Activated T-cell treated with anti-CD3 and anti-CD28 coated beads, Interleukin-2, amount 50 U/mL, for 1 hour (primary cell): ENCODE results near the gene GRIFIN.

Source experiments
- DNase-seq: peaks from one replicate; pipeline ENCODE4 v3.0.0-alpha.2; 2020

The GRIFIN gene

GRCh38 chr7:2512179-2512661, 36.0 kb upstream of the GRIFIN start:
- peak; percentile 39 for DNase-seq

DNA sequence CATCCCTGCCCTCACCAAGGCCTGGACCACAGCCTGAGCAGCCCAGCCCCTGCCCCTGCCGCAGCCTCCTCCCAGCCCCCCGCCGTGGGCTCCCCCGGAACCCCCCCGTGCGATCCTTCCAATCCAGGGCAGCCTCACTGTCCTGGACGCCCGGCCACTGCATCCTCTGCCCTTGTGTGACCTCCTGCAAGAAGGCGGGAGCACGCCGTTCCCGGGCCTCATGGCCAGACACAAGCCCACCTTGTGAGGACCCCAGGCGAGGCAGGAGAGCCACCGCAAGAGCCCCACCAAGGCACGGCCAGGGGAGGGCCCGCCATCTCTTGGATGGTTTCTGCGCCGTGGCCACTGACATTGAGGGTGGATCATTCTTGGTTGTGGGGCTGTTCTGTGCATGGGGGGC, 35.6 kb upstream of the GRIFIN start:
- no peak for DNase-seq

GRCh38 chr7:2510909-2511768, 34.9 kb upstream of the GRIFIN start:
- DNase-seq = peak; percentile 66

GRCh38 chr7:2510130-2510776, 34.1 kb upstream of the GRIFIN start:
- DNase-seq = no peak

GRCh38 chr7:2509298-2509906, 33.2 kb upstream of the GRIFIN start:
- peak; percentile 32 for DNase-seq

DNA sequence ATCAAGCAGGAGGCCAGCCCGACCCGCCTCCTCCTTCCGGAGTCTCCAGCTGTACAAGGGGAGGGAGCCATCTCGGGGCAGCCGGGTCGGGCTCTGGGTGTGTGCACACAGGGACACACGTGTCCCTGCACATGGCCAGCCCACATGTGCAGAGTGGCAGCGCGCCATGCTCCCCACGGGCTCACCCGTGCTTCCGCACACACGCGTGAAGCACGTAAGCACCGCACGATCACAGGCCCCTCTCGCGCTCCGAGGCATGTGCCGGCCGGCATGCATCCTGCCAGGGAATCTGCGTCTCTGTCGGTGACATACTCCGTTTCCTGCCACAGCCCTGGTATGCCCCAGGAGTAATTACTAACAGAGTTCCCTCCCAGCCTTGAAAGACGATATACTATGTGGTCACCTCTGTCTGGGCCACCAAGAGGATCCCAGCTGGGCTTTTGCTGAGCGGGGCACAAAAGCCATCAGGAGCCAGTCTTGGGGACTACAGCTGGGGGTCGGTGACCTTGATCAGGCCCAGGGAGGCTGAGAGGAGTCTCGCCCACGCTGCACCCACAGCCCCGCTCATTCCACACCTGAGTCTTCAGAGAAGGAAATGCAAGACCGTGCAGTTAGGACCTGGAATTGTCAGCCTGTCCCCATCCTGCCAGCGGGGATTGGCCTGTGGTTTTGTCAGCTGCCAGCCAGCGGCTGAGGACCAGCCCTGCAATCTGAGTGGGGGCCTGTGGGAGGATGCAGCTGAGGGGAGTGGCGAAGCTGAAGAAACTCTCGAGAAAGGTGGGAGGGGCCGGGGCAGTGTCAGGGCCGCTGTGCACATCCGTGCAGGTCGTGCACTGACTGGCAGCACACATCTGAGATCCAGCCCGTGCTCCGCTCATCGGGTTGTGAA, 32.4 kb upstream of the GRIFIN start:
- DNase-seq = peak; percentile 75

- DNase-seq = no peak
These were observed 31.7 kb upstream of the GRIFIN start for GRCh38 chr7:2507917-2508306.

- no peak for DNase-seq
These were observed 31.2 kb upstream of the GRIFIN start for GRCh38 chr7:2507208-2507916.

DNA sequence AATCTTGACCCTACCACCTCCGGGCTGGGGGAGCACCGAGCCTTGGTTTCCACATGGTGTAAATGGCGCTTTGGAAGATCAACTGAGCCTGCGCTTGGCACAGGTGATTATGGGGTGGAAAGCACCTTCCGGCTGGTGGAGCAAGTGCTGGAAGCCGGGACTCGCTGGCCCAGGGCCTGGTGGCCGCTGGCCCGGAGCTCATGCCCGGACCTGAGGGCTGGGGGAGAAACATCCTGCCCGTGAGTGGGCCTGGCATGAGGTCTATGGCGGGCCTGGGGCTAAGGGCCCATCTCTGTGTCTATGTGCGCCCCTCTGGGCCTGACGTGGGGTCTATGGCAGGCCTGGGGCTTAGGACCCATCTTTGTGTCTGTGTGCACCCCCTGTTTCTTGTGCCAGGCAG, 29.2 kb upstream of the GRIFIN start:
- DNase-seq = no peak

GRCh38 chr7:2504889-2505375, 28.7 kb upstream of the GRIFIN start:
- DNase-seq = no peak

DNA sequence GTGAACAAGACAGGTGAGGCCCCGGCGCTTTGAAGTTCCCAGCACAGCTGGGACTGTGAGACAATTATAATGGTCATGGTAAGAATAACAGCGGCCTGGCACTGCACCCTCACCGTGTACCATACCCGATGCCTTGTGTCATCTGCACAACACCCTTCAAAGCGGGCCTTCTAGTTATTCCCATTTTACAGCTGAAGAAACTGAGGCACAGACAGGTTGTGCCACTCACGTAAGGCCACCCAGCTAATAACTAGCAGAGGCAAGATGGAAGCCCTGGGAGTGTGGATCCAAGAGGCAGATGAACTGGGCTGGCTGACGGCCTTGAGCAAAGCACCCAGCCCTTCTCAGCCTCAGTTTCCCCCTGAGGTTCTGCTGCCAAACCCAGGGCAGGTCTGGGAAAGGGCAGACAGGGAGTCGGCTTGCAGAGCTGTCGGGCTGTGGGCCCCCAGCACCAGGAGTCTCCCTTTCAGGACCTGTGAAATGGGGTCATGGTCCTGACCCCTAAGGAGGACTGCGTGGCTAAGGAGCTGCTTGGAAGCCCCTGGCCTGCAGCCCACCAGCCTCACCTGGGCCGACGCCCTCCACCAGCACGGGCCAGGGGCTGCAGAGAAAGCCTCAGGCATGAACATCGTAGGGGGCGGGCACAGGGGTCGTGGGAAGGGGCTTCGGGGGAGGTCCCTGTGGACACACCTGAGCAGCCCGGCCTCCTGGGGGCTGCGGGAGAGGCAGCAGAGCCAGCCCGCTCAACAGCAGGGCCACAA, 28.1 kb upstream of the GRIFIN start:
- no peak for DNase-seq

GRCh38 chr7:2503056-2503941, 27.1 kb upstream of the GRIFIN start:
- DNase-seq = no peak

DNA sequence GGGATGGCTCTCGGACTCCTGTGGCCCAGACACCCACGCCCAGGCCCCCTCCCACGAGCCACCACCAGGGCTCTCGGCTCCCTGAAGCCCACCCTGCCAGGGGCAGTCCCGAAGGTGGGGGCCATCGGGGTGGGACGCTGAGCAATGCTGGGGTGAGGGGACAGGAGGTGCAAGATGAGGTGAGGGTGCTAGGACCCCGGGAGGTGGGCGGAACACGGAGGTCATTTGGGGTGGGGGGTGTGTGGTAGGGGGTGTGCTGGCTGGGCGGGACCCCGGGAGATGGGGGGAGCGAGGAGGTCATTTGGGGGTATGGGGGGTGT, 26.4 kb upstream of the GRIFIN start:
- DNase-seq = no peak

DNA sequence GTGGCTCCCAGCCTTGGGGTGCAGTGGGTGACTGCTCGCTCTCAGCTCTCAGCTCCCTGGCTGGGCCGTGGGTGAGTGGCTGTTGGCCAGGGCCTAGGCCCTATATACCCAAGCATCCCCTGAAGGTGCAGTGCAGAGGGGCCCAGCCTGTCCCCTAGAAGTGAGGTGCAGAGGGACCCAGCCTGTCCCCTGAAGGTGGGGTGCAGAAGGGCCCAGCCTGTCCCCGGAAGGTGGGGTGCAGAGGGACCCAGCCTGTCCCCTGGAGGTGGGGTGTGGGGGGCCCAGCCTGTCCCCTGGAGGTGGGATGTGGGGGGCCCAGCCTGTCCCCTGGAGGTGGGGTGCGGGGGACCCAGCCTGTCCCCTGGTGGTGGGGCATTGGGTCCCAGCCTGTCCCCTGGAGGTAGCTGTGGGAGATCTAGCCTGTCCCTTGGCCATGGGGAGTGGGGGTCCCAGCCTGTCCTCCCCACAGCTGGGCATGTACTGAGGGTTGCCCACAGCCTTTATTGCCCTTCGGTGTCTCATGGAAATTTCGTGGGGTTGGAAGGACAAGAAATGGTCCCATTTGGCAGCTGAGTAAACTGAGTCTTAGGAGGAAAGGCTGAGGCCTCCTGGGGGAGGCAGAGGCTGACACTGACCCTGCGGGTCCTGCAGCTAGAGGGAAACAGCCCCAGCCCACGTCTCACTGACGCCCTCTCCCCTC, 25.9 kb upstream of the GRIFIN start:
- no peak for DNase-seq

GRCh38 chr7:2500701-2501100, 24.5 kb upstream of the GRIFIN start:
- DNase-seq = no peak

- DNase-seq = no peak
These were observed 23.7 kb upstream of the GRIFIN start for GRCh38 chr7:2499719-2500430.

DNA sequence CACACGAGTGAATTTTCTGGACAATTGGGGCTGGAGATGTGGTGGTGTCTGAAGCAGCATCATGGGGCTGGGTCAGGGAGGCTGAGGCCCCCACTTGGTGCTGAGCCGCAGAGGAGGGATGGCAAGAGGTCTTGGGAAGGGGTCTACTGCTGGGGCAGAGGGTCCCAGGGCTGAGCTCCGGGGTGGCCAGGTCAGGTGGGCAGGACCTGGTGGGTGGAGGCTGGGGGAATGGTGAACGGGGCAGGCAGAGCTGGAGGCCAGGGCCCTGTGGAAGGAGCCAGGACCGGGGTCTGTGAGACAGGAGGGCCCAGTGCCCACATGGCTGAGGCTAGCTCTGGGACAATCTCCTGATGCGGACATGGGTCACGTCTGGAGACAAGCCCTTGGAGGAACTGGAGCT, 23.0 kb upstream of the GRIFIN start:
- DNase-seq = no peak

DNA sequence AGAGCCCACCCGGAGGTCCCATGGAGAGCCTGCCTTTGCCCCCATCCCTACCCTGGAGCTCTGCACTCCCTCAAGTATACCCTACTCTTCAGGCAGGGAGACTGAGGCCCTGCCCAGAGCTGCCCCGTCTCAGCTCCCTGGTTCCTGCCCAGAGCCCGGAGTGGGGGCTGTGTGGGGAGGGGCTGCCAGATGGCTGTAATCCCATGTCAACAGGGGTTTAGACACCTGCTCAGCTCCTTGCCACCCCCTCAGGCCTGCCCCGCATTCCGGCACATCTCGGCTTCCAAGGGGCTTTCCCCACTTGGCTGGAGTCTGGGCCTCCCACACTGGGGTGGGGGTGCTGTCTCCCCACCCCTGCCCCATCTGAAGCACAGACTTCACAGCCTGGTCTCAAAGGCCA, 22.5 kb upstream of the GRIFIN start:
- no peak for DNase-seq
